ENCODE results near the gene CFLAR. TPM values are rescaled to one million over a fixed set of nuclear protein-coding genes. Genes with fewer than 3 reads are reported as not detected.

Gene CFLAR
- total RNA-seq, 1 donor from 2014 or later, result 77.1 TPM

- Histone ChIP-seq H3K4me3 (ENCODE audit: low read depth, low read length) (no peak overlapping the region), H3K36me3 (ENCODE audit: control insufficient read depth, insufficient read depth, low read length) (no peaks in the 10 kb centered on the region), H3K27me3 (ENCODE audit: control insufficient read depth, insufficient read depth, low read length) (no peaks in the 10 kb centered on the region)
- FAIRE-seq (no peak), DNase-seq (ENCODE audit: low read depth) (no peak)
- TF ChIP-seq CTCF (IDR thresholded peaks at IDR 0.05; ENCODE audit: insufficient read depth, low read length, severe bottlenecking), result no peak
Observed at GRCh38 chr2:201107624-201108023, 8.3 kb upstream of the CFLAR start.

GRCh38 chr2:201108341-201108740, 7.6 kb upstream of the CFLAR start:
- H3K4me3 ChIP-seq (ENCODE audit: low read depth, low read length), result no peak overlapping the region
- no peaks in the 10 kb centered on the region for H3K27me3 ChIP-seq (ENCODE audit: control insufficient read depth, insufficient read depth, low read length)
- no peak for DNase-seq (ENCODE audit: low read depth)
- no peak for TF ChIP-seq CTCF (IDR thresholded peaks at IDR 0.05; ENCODE audit: insufficient read depth, low read length, severe bottlenecking)
- FAIRE-seq, result no peak
- no peaks in the 10 kb centered on the region for H3K36me3 ChIP-seq (ENCODE audit: control insufficient read depth, insufficient read depth, low read length)

GRCh38 chr2:201109186-201109585, 6.8 kb upstream of the CFLAR start:
- DNase-seq (ENCODE audit: low read depth) (no peak), FAIRE-seq (no peak)

GRCh38 chr2:201110615-201111014, 5.3 kb upstream of the CFLAR start:
- FAIRE-seq, result no peak
- no peak overlapping the region for H3K4me3 ChIP-seq (ENCODE audit: low read depth, low read length)
- DNase-seq (ENCODE audit: low read depth), result no peak
- TF ChIP-seq CTCF (IDR thresholded peaks at IDR 0.05; ENCODE audit: insufficient read depth, low read length, severe bottlenecking), result no peak
- no peaks in the 10 kb centered on the region for H3K36me3 ChIP-seq (ENCODE audit: control insufficient read depth, insufficient read depth, low read length)
- H3K27me3 ChIP-seq (ENCODE audit: control insufficient read depth, insufficient read depth, low read length), result no peaks in the 10 kb centered on the region

More at GRCh38 chr2:201109186-201109585, 6.8 kb upstream of the CFLAR start:
- H3K36me3 ChIP-seq (ENCODE audit: control insufficient read depth, insufficient read depth, low read length), result no peaks in the 10 kb centered on the region
- H3K27me3 ChIP-seq (ENCODE audit: control insufficient read depth, insufficient read depth, low read length), result no peaks in the 10 kb centered on the region
- H3K4me3 ChIP-seq (ENCODE audit: low read depth, low read length), result no peak overlapping the region
- TF ChIP-seq CTCF (IDR thresholded peaks at IDR 0.05; ENCODE audit: insufficient read depth, low read length, severe bottlenecking), result no peak

GRCh38 chr2:201111096-201111495, 4.9 kb upstream of the CFLAR start:
- Histone ChIP-seq H3K27me3 (ENCODE audit: control insufficient read depth, insufficient read depth, low read length) (no peaks in the 10 kb centered on the region), H3K36me3 (ENCODE audit: control insufficient read depth, insufficient read depth, low read length) (no peaks in the 10 kb centered on the region), H3K4me3 (ENCODE audit: low read depth, low read length) (no peak overlapping the region)
- FAIRE-seq (no peak), DNase-seq (ENCODE audit: low read depth) (no peak)
- no peak for TF ChIP-seq CTCF (IDR thresholded peaks at IDR 0.05; ENCODE audit: insufficient read depth, low read length, severe bottlenecking)

- no peak overlapping the region for H3K4me3 ChIP-seq (ENCODE audit: low read depth, low read length)
- DNase-seq (ENCODE audit: low read depth) (no peak), FAIRE-seq (no peak)
- H3K27me3 ChIP-seq (ENCODE audit: control insufficient read depth, insufficient read depth, low read length), result no peaks in the 10 kb centered on the region
- TF ChIP-seq CTCF (IDR thresholded peaks at IDR 0.05; ENCODE audit: insufficient read depth, low read length, severe bottlenecking), result no peak
- no peaks in the 10 kb centered on the region for H3K36me3 ChIP-seq (ENCODE audit: control insufficient read depth, insufficient read depth, low read length)
Observed at GRCh38 chr2:201114350-201114749, 1.6 kb upstream of the CFLAR start.
